ENCODE results near the gene KCTD10.

KCTD10 gene

DNA sequence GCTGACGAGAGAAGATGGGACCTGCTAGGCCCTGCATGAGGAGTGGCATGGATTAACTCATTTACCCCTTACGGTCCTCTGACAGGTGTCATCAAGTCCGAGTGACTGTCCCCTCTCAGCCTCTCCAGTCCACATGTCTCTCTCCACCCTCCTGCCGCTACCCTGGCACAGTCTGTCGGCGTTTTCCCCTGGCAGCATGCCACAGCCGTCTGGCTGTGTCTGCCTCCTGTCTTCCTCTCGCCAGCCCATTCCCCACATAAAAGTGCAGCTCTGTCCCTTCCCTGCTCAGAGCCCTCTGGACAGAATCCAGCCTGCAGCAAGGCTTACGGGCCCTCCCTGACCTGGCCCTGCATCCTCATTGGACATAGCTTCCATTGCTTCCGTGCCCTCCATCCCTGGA is 46.0 kb upstream of the KCTD10 start:
- Histone ChIP-seq H3K18ac (ENCODE audit: low read length) (no peak overlapping the region), H3K79me1 (ENCODE audit: low read length) (peaks cover 3% of the 10 kb centered on the region), H2BK5ac (ENCODE audit: low read depth, low read length, poor library complexity) (no peak overlapping the region), H3K23ac (ENCODE audit: low read length) (no peak overlapping the region), H3K4ac (ENCODE audit: low read depth, low read length) (no peak overlapping the region), H3K4me2 (ENCODE audit: low read length) (no peak overlapping the region), H3K9ac (ENCODE audit: low read length) (no peak overlapping the region), H3K4me1 (ENCODE audit: control insufficient read depth in 1 of 2, insufficient read depth in 2 of 2, low read length in 2 of 2) (peaks cover 7 to 11% of the 10 kb centered on the region in 2 experiments), H2AK5ac (ENCODE audit: low read length) (no peak overlapping the region), H3K79me2 (ENCODE audit: control insufficient read depth, insufficient read depth, low read length, poor library complexity) (no peaks in the 10 kb centered on the region), H3K36me3 (ENCODE audit: control insufficient read depth in 1 of 2, insufficient read depth in 2 of 2, low read length in 2 of 2) (peaks cover 38 to 50% of the 10 kb centered on the region in 2 experiments), H3K14ac (ENCODE audit: low read length) (no peak overlapping the region), H4K91ac (ENCODE audit: low read depth, low read length) (no peak overlapping the region), H2BK120ac (ENCODE audit: insufficient read depth, low read length, poor library complexity) (no peak overlapping the region), H4K12ac (ENCODE audit: low read depth, low read length) (no peak overlapping the region), H4K8ac (ENCODE audit: low read depth, low read length) (no peak overlapping the region), H3K27me3 (ENCODE audit: insufficient read depth, low read length) (no peaks in the 10 kb centered on the region), H3K9me3 (ENCODE audit: insufficient read depth, low read depth, low read length) (no peaks in the 10 kb centered on the region), H3K27ac (ENCODE audit: low read depth, low read length) (no peak overlapping the region), H3K4me3 (ENCODE audit: low read depth, low read length) (no peak overlapping the region), H2BK12ac (ENCODE audit: low read length) (no peak overlapping the region), H2AFZ (ENCODE audit: insufficient read depth, low read length, poor library complexity) (no peak overlapping the region)
- WGBS (ENCODE audit: extremely low coverage, insufficient coverage, insufficient read length), result no CpG with 5 or more reads among the region's 10 CpGs
- no peak for DNase-seq

DNA sequence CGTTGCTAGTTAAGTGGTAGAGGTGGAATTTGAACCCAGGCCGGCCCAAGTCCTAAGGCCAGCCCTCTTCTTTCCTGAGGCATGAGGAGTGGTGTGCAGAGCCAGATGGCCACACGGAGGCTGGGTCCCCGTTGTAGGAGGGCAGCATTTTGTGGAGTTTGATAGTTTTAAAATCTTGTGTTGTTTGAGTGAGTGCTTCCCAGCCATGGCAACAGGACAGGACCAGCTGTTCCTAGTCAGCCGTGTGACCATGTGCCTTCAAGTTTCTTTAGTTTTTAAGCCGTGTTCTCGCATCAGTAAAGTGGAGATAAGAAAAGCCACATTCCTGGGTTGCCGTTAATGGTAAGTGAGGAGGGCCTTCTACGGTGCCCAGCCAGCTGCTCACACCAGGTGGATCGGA is 44.7 kb upstream of the KCTD10 start:
- no peak overlapping the region for H2AK5ac ChIP-seq (ENCODE audit: low read length)
- H3K79me2 ChIP-seq (ENCODE audit: control insufficient read depth, insufficient read depth, low read length, poor library complexity), result no peaks in the 10 kb centered on the region
- no peak overlapping the region for H2BK5ac ChIP-seq (ENCODE audit: low read depth, low read length, poor library complexity)
- no peak overlapping the region for H3K18ac ChIP-seq (ENCODE audit: low read length)
- peaks cover 43 to 59% of the 10 kb centered on the region in 2 experiments for H3K36me3 ChIP-seq (ENCODE audit: control insufficient read depth in 1 of 2, insufficient read depth in 2 of 2, low read length in 2 of 2)
- DNase-seq, result no peak
- no peak overlapping the region for H2BK12ac ChIP-seq (ENCODE audit: low read length)
- WGBS (ENCODE audit: extremely low coverage, insufficient coverage, insufficient read length), result no CpG with 5 or more reads among the region's 10 CpGs
- H4K12ac ChIP-seq (ENCODE audit: low read depth, low read length), result no peak overlapping the region
- no peak overlapping the region for H4K91ac ChIP-seq (ENCODE audit: low read depth, low read length)
- H3K23ac ChIP-seq (ENCODE audit: low read length), result no peak overlapping the region
- no peak overlapping the region for H4K8ac ChIP-seq (ENCODE audit: low read depth, low read length)
- peaks cover 7 to 11% of the 10 kb centered on the region in 2 experiments for H3K4me1 ChIP-seq (ENCODE audit: control insufficient read depth in 1 of 2, insufficient read depth in 2 of 2, low read length in 2 of 2)
- no peak overlapping the region for H2AFZ ChIP-seq (ENCODE audit: insufficient read depth, low read length, poor library complexity)
- H3K27me3 ChIP-seq (ENCODE audit: insufficient read depth, low read length), result no peaks in the 10 kb centered on the region
- no peak overlapping the region for H3K4me2 ChIP-seq (ENCODE audit: low read length)
- H3K9me3 ChIP-seq (ENCODE audit: insufficient read depth, low read depth, low read length), result no peaks in the 10 kb centered on the region
- no peak overlapping the region for H3K9ac ChIP-seq (ENCODE audit: low read length)
- H3K79me1 ChIP-seq (ENCODE audit: low read length), result peaks cover 3% of the 10 kb centered on the region
- H3K4me3 ChIP-seq (ENCODE audit: low read depth, low read length), result no peak overlapping the region
- H3K14ac ChIP-seq (ENCODE audit: low read length), result no peak overlapping the region
- H3K4ac ChIP-seq (ENCODE audit: low read depth, low read length), result no peak overlapping the region
- no peak overlapping the region for H3K27ac ChIP-seq (ENCODE audit: low read depth, low read length)
- H2BK120ac ChIP-seq (ENCODE audit: insufficient read depth, low read length, poor library complexity), result no peak overlapping the region

DNA sequence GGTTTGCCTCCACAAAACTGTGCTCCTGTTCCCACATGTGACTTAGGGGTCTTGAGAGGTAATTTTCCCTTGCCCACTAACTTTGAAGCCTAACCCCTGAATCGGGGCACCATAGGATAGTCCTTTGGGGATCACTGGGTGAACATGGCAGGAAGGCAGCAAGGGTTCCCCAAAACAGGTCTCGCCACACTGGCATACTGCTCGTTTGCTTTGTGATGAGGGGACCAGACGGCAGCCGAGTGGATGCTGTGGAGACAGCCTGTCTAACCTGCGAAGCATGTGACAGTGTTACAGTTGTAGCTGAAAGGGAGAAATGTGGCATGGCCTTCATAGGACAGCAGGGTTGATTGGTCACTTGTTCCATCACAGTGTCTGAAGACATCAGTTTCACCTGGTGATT is 42.7 kb upstream of the KCTD10 start:
- Histone ChIP-seq H2BK12ac (ENCODE audit: low read length) (no peak overlapping the region), H3K79me1 (ENCODE audit: low read length) (peaks cover 2% of the 10 kb centered on the region), H2BK5ac (ENCODE audit: low read depth, low read length, poor library complexity) (no peak overlapping the region), H3K27ac (ENCODE audit: low read depth, low read length) (no peak overlapping the region), H3K14ac (ENCODE audit: low read length) (no peak overlapping the region), H2BK120ac (ENCODE audit: insufficient read depth, low read length, poor library complexity) (no peak overlapping the region), H2AK5ac (ENCODE audit: low read length) (no peak overlapping the region), H3K4me1 (ENCODE audit: control insufficient read depth in 1 of 2, insufficient read depth in 2 of 2, low read length in 2 of 2) (peaks cover 4 to 6% of the 10 kb centered on the region in 2 experiments), H3K27me3 (ENCODE audit: insufficient read depth, low read length) (no peaks in the 10 kb centered on the region), H3K36me3 (ENCODE audit: control insufficient read depth in 1 of 2, insufficient read depth in 2 of 2, low read length in 2 of 2) (peaks cover 48 to 62% of the 10 kb centered on the region in 2 experiments), H3K4me3 (ENCODE audit: low read depth, low read length) (no peak overlapping the region), H3K23ac (ENCODE audit: low read length) (peak overlapping the region; percentile 56), H3K79me2 (ENCODE audit: control insufficient read depth, insufficient read depth, low read length, poor library complexity) (no peaks in the 10 kb centered on the region), H3K9ac (ENCODE audit: low read length) (no peak overlapping the region), H4K91ac (ENCODE audit: low read depth, low read length) (no peak overlapping the region), H4K12ac (ENCODE audit: low read depth, low read length) (no peak overlapping the region), H4K8ac (ENCODE audit: low read depth, low read length) (no peak overlapping the region), H3K4ac (ENCODE audit: low read depth, low read length) (no peak overlapping the region), H3K18ac (ENCODE audit: low read length) (no peak overlapping the region), H3K4me2 (ENCODE audit: low read length) (no peak overlapping the region), H2AFZ (ENCODE audit: insufficient read depth, low read length, poor library complexity) (no peak overlapping the region), H3K9me3 (ENCODE audit: insufficient read depth, low read depth, low read length) (no peaks in the 10 kb centered on the region)
- WGBS (ENCODE audit: extremely low coverage, insufficient coverage, insufficient read length), result no CpG with 5 or more reads among the region's 6 CpGs
- no peak for DNase-seq

DNA sequence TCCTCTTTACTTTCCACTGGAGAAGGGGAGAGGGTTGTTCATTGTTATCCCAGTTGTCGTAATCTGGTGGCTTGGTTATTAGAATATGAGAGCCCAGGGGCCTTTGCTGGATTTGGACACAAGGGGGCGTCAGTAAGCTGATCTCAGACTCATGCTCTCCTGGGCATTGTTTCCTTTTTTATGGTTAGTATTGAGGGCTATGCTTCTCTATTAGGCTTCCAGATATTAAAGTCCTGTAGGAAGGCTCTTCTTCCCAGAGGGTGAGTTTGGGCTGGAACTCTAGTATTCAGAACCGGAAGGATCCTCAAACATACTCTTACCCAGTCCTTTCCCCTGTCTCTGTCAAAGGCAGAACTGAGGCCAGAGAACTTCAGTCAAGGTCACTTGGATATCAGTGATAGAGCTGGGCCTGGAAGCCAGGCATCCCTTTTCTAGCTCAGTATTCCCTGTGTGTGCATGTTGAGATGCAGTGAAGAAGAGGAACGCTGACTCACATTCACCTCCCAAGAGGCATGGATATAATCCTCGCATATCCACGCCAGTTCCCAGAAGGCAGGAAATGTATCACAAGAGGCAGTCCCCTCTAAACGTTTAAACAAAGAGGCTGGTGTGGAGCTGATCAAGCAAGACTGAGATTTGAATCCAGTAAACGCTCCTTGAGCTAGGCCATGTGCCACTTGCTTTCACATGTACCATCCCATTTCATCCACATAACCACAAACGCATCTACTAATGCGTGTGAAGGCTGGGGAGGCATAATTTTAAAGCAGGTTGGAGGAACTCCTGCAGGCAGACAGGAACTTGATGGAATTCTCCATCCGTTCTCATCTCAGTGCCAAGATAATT is 41.9 kb upstream of the KCTD10 start:
- Histone ChIP-seq H3K79me2 (ENCODE audit: control insufficient read depth, insufficient read depth, low read length, poor library complexity) (no peaks in the 10 kb centered on the region), H3K9ac (ENCODE audit: low read length) (no peak overlapping the region), H3K4ac (ENCODE audit: low read depth, low read length) (no peak overlapping the region), H3K23ac (ENCODE audit: low read length) (no peak overlapping the region), H3K18ac (ENCODE audit: low read length) (no peak overlapping the region), H3K9me3 (ENCODE audit: insufficient read depth, low read depth, low read length) (no peaks in the 10 kb centered on the region), H3K14ac (ENCODE audit: low read length) (no peak overlapping the region), H4K12ac (ENCODE audit: low read depth, low read length) (no peak overlapping the region), H2BK120ac (ENCODE audit: insufficient read depth, low read length, poor library complexity) (no peak overlapping the region), H3K79me1 (ENCODE audit: low read length) (no peaks in the 10 kb centered on the region), H3K4me1 (ENCODE audit: control insufficient read depth in 1 of 2, insufficient read depth in 2 of 2, low read length in 2 of 2) (no peaks in the 10 kb centered on the region), H2BK12ac (ENCODE audit: low read length) (no peak overlapping the region), H3K4me2 (ENCODE audit: low read length) (no peak overlapping the region), H2BK5ac (ENCODE audit: low read depth, low read length, poor library complexity) (no peak overlapping the region), H3K27me3 (ENCODE audit: insufficient read depth, low read length) (no peaks in the 10 kb centered on the region), H2AK5ac (ENCODE audit: low read length) (no peak overlapping the region), H3K4me3 (ENCODE audit: low read depth, low read length) (no peak overlapping the region), H4K8ac (ENCODE audit: low read depth, low read length) (no peak overlapping the region), H4K91ac (ENCODE audit: low read depth, low read length) (no peak overlapping the region), H3K36me3 (ENCODE audit: control insufficient read depth in 1 of 2, insufficient read depth in 2 of 2, low read length in 2 of 2) (peaks cover 50 to 64% of the 10 kb centered on the region in 2 experiments), H3K27ac (ENCODE audit: low read depth, low read length) (no peak overlapping the region), H2AFZ (ENCODE audit: insufficient read depth, low read length, poor library complexity) (no peak overlapping the region)
- DNase-seq, result peak; percentile 45 to 72
- WGBS (ENCODE audit: extremely low coverage, insufficient coverage, insufficient read length), result no CpG with 5 or more reads among the region's 11 CpGs

Data from trophoblast cell (in vitro differentiated cells and primary cell).